C4-2B (cell line): Measurements from ENCODE around the gene RHOT1.

Experiments used
- H3K27ac ChIP-seq: fragments of 450-650 bp; 2 replicates; pipeline ENCODE4 v1.5.1; 2017
- CTCF ChIP-seq: fragments of 450-650 bp; conservative IDR thresholded peaks from 2 replicates; pipeline ENCODE4 v1.5.1; 2017; ENCODE audit warnings: mild to moderate bottlenecking
- ZFX ChIP-seq: fragments of 450-650 bp; IDR thresholded peaks from 2 replicates; pipeline ENCODE4 v1.6.1; 2017

Gene RHOT1

GRCh38 chr17:32156656-32157055 lies 14.4 kb downstream of the RHOT1 start:
- H3K27ac ChIP-seq = peak overlapping the region; percentile 88
- TF ChIP-seq CTCF (no peak), ZFX (no peak)

GRCh38 chr17:32157225-32157624 lies 14.9 kb downstream of the RHOT1 start:
- H3K27ac ChIP-seq = peak overlapping the region; percentile 75
- TF ChIP-seq ZFX (no peak), CTCF (no peak)

- TF ChIP-seq ZFX (no peak), CTCF (no peak)
- no peak overlapping the region for H3K27ac ChIP-seq
Observed at GRCh38 chr17:32158870-32159585, 16.7 kb downstream of the RHOT1 start.

GRCh38 chr17:32159586-32160438 lies 17.5 kb downstream of the RHOT1 start:
- no peak overlapping the region for H3K27ac ChIP-seq
- TF ChIP-seq CTCF = no peak
- no peak for TF ChIP-seq ZFX

DNA sequence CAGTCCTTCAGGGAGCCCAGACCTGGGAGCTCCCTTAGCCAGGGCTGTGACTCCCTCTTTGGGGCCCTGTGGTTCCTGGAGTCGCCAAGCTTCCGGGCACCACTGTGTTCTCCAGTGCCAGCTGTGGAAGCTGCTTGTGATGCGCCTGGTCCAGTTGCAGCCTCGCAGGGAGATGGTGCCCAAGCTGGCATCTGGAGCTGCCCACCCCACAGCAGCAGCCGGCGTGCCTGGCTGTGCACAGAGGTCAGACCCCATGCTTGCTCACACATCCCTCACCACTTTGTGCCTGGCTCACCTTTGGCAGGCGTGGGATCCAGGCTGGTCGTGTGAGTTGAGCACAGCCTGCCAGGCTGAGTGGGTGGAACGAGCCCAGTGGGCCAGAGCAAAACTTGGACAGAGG lies 18.2 kb downstream of the RHOT1 start:
- no peak for TF ChIP-seq CTCF
- no peak overlapping the region for H3K27ac ChIP-seq

DNA sequence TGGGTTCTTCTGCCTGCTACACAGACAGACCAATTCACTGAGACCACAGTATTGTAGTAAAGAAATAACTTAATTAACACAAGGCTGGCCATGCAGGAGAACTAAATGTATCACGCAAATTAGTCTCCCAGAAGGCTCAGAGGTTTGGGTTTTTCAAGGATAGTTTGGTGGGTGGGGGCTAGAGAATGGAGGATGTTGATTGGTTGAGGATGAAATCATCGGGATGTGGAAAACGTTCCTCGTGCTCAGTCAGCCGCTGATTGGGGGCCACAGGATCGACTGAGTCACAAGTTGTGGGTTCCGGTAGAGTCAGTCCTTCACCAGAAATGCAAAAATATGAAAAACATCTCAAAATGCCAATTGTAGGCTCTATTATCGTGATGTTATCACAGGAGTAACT lies 18.7 kb downstream of the RHOT1 start:
- TF ChIP-seq ZFX (no peak), CTCF (no peak)
- H3K27ac ChIP-seq = no peak overlapping the region
